ENCODE data around the gene PPP4R4. TPM values are rescaled to one million over a fixed set of nuclear protein-coding genes. Genes with fewer than 3 reads are reported as not detected.

The PPP4R4 gene
- total RNA-seq, 1 donor from 2014 or later: 5.9 TPM

DNA sequence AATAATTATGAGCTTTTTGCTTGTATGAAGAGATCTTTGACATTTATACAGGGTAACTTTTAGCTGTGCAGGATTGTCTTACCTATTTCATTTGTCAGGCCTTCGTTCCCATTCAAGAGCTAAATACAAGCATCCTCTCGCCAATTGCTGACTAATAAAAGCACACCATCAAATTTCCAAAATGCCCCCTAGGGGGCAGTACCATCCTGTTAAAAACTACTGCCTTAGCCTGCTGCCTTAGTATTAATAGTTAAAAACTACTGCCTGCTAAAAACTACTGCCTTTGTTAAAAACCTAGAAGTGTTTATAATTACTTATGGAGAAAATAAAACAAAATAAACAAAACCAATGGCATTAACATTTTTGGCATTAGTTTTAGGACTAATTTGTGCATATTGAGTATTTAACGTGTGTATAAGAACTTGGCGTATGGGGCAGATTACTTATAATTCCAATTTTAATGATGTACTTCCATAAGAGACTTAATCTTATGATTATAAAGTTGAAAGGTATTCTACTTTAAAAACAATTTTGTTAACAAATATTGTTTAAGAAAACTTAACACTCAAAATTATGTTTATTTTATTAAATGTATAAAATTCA, 41.7 kb upstream of the PPP4R4 start:
- H3K36me3 ChIP-seq: peaks cover 1% of the 10 kb centered on the region
- H3K4me1 ChIP-seq: peaks cover 15% of the 10 kb centered on the region
- peak; percentile 81 for TF ChIP-seq CTCF (IDR thresholded peaks at IDR 0.05)
- ATAC-seq: peak in 1 of 2 donors; percentile 47
- H3K4me3 ChIP-seq: no peak overlapping the region
- no peaks in the 10 kb centered on the region for H3K27me3 ChIP-seq (ENCODE audit: low read depth)
- DNase-seq: no peak
- intact Hi-C loops (cut with DNase I): no loop called here
- no peak overlapping the region for H3K27ac ChIP-seq
- H3K9me3 ChIP-seq: no peaks in the 10 kb centered on the region

- H3K36me3 ChIP-seq: no peaks in the 10 kb centered on the region
- no peak for TF ChIP-seq CTCF (IDR thresholded peaks at IDR 0.05)
- H3K4me1 ChIP-seq: peaks cover 7% of the 10 kb centered on the region
- no peaks in the 10 kb centered on the region for H3K9me3 ChIP-seq
- H3K27ac ChIP-seq: no peak overlapping the region
- no peak overlapping the region for H3K4me3 ChIP-seq
- ATAC-seq (no peak), DNase-seq (no peak)
- no peaks in the 10 kb centered on the region for H3K27me3 ChIP-seq (ENCODE audit: low read depth)
- intact Hi-C loops (cut with DNase I): no loop called here
Measured at GRCh38 chr14:94135476-94135875, 38.6 kb upstream of the PPP4R4 start.

DNA sequence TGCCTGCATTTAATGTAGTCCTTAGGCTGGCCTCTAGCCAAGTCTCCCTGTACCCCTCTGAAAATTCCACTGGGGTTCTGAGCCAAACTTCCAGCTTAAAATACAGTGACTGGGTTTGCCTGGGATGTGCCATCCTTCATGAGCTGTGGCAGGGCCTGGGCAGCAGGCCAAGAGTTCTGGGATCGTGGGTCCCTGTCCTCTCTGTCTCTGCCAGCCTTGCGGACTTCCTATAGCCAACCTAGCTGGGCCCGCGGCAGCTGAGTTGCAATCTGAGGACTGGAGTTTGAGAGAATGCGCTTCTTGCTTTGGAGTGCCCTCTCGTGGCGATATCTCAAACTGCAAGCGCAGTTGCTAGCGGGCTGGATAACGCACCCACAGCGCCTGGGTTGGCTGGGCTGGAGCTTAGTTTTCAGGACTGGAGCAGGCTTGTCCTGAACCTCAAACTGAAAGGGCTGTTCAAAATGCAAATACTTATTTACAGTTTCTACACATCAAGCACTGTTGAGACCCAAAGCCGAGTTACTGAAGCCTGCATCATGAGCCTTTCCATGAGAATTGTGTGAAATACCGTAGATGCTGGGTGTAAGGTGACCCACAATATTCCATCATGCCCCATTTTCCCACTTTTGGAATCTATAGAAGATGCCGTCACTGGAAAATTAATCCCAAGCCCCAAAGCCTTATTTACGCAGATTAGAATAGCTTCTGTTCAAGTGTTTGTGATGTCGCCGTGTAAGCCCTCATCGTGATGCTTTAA, 37.4 kb upstream of the PPP4R4 start:
- peak; percentile 98 for TF ChIP-seq CTCF (IDR thresholded peaks at IDR 0.05)
- DNase-seq (peak; percentile 92), ATAC-seq (peak; percentile 91 to 92)
- no peaks in the 10 kb centered on the region for H3K27me3 ChIP-seq (ENCODE audit: low read depth)
- peaks cover 7% of the 10 kb centered on the region for H3K4me1 ChIP-seq
- H3K36me3 ChIP-seq: no peaks in the 10 kb centered on the region
- no peak overlapping the region for H3K4me3 ChIP-seq
- no peak overlapping the region for H3K27ac ChIP-seq
- intact Hi-C loops (cut with DNase I): no loop called here
- H3K9me3 ChIP-seq: no peaks in the 10 kb centered on the region

DNA sequence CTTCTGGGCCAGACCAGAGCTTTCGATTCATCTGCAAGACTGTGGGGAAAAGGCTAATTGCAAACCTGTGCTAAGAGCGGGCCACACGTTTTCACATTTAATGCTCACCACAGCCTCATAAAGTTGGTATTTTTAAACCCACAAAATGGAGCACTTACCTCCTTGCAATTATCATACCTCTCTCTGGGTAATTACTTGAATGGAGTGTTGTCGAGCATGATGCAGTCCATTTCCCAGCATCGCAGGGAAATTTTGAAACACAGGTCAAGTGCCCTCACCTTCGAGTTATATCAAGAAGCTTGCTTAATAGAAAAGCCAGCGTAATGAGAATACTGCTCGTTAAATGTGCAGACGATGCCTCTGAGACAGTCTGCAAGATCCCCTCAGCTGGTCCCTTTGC, 35.9 kb upstream of the PPP4R4 start:
- ATAC-seq (peak; percentile 49 to 72), DNase-seq (no peak)
- no peaks in the 10 kb centered on the region for H3K36me3 ChIP-seq
- H3K27ac ChIP-seq: no peak overlapping the region
- H3K4me3 ChIP-seq: no peak overlapping the region
- no peaks in the 10 kb centered on the region for H3K9me3 ChIP-seq
- TF ChIP-seq CTCF (IDR thresholded peaks at IDR 0.05): no peak
- no peaks in the 10 kb centered on the region for H3K27me3 ChIP-seq (ENCODE audit: low read depth)
- H3K4me1 ChIP-seq: peaks cover 7% of the 10 kb centered on the region
- intact Hi-C loops (cut with DNase I): no loop called here

- no peak overlapping the region for H3K4me3 ChIP-seq
- no peak overlapping the region for H3K27ac ChIP-seq
- ATAC-seq (no peak), DNase-seq (no peak)
- intact Hi-C loops (cut with DNase I): no loop called here
- H3K36me3 ChIP-seq: no peaks in the 10 kb centered on the region
- H3K9me3 ChIP-seq: no peaks in the 10 kb centered on the region
- H3K27me3 ChIP-seq (ENCODE audit: low read depth): no peaks in the 10 kb centered on the region
- H3K4me1 ChIP-seq: peaks cover 7% of the 10 kb centered on the region
- TF ChIP-seq CTCF (IDR thresholded peaks at IDR 0.05): no peak
Measured at GRCh38 chr14:94139006-94139405, 35.1 kb upstream of the PPP4R4 start.

Data from lower lobe of right lung (tissue), 2 donors.